Karpas-422 (cell line): ENCODE measurements around the gene EIF5B. TPM values are rescaled to one million over a fixed set of nuclear protein-coding genes. Genes with fewer than 3 reads are reported as not detected.

Source experiments
- DNase-seq: peaks from one replicate; pipeline ENCODE4 v3.0.0-alpha.2; 2015
- H2AFZ ChIP-seq: fragments of 200-600 bp; sonication (generic); 2 replicates; pipeline ENCODE4 v1.6.1; 2014; ENCODE audit warnings: antibody characterized with exemption, low read length, mixed read lengths
- H3K27ac ChIP-seq: fragments of 200-600 bp; sonication (generic); 2 replicates; pipeline ENCODE4 v1.5.1; 2014; ENCODE audit warnings: mild to moderate bottlenecking, low read length, moderate library complexity
- H3K27me3 ChIP-seq: fragments of 200-600 bp; sonication (generic); 2 replicates; pipeline ENCODE4 v1.6.1; 2014; ENCODE audit warnings: low read length, mixed read lengths
- H3K36me3 ChIP-seq: fragments of 200-600 bp; sonication (generic); 2 replicates; pipeline ENCODE4 v1.6.1; 2014; ENCODE audit warnings: low read length, mixed read lengths; ENCODE audit not compliant: insufficient read depth
- H3K4me1 ChIP-seq: fragments of 200-600 bp; sonication (generic); 2 replicates; pipeline ENCODE4 v1.6.1; 2014; ENCODE audit warnings: mild to moderate bottlenecking, low read length, mixed read lengths
- H3K4me2 ChIP-seq: fragments of 200-600 bp; sonication (generic); 2 replicates; pipeline ENCODE4 v1.6.1; 2014; ENCODE audit warnings: low read length, low read depth, mild to moderate bottlenecking; ENCODE audit not compliant: poor library complexity, severe bottlenecking
- H3K4me3 ChIP-seq: fragments of 200-600 bp; sonication (generic); 2 replicates; pipeline ENCODE4 v1.5.1; 2014; ENCODE audit warnings: mild to moderate bottlenecking, antibody characterized with exemption, low read length, mixed read lengths
- H3K79me2 ChIP-seq: fragments of 200-600 bp; sonication (generic); 2 replicates; pipeline ENCODE4 v1.6.1; 2014; ENCODE audit warnings: mild to moderate bottlenecking, low read length, mixed read lengths
- H3K9ac ChIP-seq: fragments of 200-600 bp; sonication (generic); 2 replicates; pipeline ENCODE4 v1.6.0; 2014; ENCODE audit warnings: low read length
- H3K9me2 ChIP-seq: fragments of 200-600 bp; sonication (generic), shearing (Covaris generic); replicated peaks from 2 replicates; pipeline ENCODE4 v1.6.0; 2014; ENCODE audit warnings: mild to moderate bottlenecking, low read length, moderate library complexity; ENCODE audit not compliant: insufficient read depth
- H3K9me3 ChIP-seq: fragments of 300-700, 200-600 bp; sonication (generic); 2 replicates; pipeline ENCODE4 v1.6.1; 2014; ENCODE audit warnings: low read length, mixed read lengths
- H4K20me1 ChIP-seq: fragments of 200-600 bp; sonication (generic); 2 replicates; pipeline ENCODE4 v1.6.1; 2014; ENCODE audit warnings: mild to moderate bottlenecking, antibody characterized with exemption, low read length, low read depth; ENCODE audit not compliant: insufficient read depth
- total RNA-seq: library from RNA; depleted of rRNA; stranded (reverse); fragments of >200 nt; shearing (Covaris generic); gene quantifications from 2 replicates; pipeline ENCODE4 v1.2.3, GENCODE V29; 2014; ENCODE audit warnings: low replicate concordance

Gene EIF5B
- total RNA-seq, 1 experiment from 2014 or later = 35.5 TPM

DNA sequence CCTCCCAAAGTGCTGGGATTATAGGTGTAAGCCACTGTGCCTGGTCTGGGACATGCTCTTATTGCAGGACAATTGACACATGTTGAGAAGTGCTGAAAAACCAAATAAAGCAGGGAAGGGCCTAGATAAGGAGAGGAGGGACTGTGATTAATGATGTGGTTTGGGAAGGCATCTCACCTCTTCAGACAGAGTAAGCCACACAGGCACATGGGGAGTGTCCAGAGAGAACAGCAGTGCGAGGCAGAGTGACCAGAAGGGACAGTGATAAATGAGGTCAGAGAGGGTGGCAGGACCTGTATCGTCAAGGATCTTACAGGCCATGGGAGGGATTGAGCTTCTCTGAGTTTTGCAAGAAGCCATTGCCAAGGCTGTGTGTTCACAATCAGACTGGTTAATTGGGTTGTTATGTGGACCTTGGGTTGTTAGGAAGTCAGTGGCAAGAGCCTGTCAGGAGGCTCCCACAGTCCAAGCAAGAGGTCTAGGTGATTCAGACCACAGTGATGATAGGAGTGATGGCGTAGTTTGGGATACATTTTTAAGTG lies 58.5 kb downstream of the EIF5B start:
- peaks cover under 1% of the 10 kb centered on the region; the same call in 1 of the 2 replicates for H3K79me2 ChIP-seq
- no peak overlapping the region for H3K9ac ChIP-seq
- no peak overlapping the region for H3K27ac ChIP-seq
- H3K36me3 ChIP-seq = peaks cover 80% of the 10 kb centered on the region; the same call in 1 of the 2 replicates
- no peaks in the 10 kb centered on the region for H3K9me3 ChIP-seq
- no peak overlapping the region for H2AFZ ChIP-seq
- no peak for DNase-seq
- H3K4me2 ChIP-seq = no peak overlapping the region
- no peak overlapping the region for H3K4me3 ChIP-seq
- no peaks in the 10 kb centered on the region for H3K9me2 ChIP-seq
- no peaks in the 10 kb centered on the region for H4K20me1 ChIP-seq
- no peaks in the 10 kb centered on the region for H3K4me1 ChIP-seq
- no peaks in the 10 kb centered on the region for H3K27me3 ChIP-seq

DNA sequence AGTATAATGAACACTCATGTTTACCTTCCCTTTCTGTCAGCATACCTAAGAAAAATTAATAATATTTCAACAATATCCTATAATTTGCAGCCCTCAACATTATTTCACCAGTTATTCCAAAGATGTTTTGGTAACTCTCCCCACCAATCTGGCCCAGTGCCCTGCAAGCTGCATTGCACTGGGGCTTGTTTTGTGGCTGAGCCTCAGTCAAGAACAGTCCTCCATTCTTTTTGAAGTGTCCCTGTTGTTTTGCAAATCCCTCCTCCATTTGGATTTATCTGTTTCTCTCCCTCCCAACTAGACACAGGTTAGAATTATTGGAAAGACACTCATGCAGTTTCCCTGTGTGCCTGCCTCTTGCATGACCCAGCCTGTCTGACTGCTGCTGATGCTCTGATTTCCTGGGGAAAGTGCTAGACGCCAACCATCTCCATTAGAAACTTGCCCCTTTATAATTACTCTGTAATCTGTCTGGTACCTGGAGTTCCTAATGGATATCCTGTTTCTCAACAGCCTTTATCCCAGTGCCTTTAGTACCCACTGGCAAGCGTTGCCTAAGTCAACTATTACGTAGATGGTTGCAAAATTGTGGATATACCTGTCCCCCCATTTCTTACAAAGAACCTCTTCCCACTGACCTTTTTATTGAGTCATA lies 60.2 kb downstream of the EIF5B start:
- Histone ChIP-seq H3K4me3 (no peak overlapping the region), H3K9ac (no peak overlapping the region), H3K4me2 (no peak overlapping the region), H3K27ac (no peak overlapping the region), H3K27me3 (no peaks in the 10 kb centered on the region), H3K36me3 (peaks cover 86% of the 10 kb centered on the region; the same call in 1 of the 2 replicates), H2AFZ (no peak overlapping the region), H3K4me1 (no peaks in the 10 kb centered on the region), H3K9me2 (no peaks in the 10 kb centered on the region), H3K9me3 (no peaks in the 10 kb centered on the region), H4K20me1 (no peaks in the 10 kb centered on the region), H3K79me2 (no peaks in the 10 kb centered on the region)
- no peak for DNase-seq

DNA sequence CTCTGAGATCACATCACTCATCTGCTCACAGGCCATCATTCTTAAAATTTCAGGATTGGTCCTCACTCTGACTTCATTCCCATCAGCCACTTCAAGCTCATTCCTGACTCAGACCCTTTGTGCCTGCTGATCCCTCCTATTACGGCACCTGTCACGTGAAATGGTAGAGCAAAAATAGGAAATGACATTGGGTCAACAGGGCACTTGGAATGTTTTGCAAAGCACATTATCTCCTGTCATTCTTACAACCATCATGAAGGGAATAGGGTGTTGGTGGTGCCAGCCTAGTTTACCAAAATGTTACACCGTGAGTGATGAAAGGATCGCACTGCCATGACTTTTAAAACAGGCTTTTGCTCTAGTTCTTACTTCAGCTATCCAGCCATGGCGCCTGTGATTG lies 61.1 kb downstream of the EIF5B start:
- DNase-seq = no peak
- H3K4me2 ChIP-seq = no peak overlapping the region
- peaks cover 89% of the 10 kb centered on the region for H3K36me3 ChIP-seq

DNA sequence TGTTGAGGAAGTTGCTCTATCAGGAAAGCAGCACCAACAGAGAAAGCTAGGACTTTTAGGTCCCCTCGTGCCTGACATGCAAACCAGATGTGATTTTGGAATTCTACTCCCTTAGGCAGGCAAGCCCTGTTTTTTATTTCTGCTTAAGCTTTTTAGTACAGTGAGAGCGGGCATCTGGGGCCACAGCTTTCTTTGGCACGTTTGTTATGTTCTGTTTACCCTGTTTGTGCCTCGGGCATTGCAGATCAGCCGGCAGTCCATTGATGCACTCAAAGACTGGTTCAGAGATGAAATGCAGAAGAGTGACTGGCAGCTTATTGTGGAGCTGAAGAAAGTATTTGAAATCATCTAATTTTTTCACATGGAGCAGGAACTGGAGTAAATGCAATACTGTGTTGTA lies 61.9 kb downstream of the EIF5B start:
- DNase-seq = no peak
- no peaks in the 10 kb centered on the region for H3K9me3 ChIP-seq
- H3K9me2 ChIP-seq = no peaks in the 10 kb centered on the region
- no peak overlapping the region for H3K9ac ChIP-seq
- H3K36me3 ChIP-seq = peaks cover 89% of the 10 kb centered on the region
- no peaks in the 10 kb centered on the region; the same call in 1 of the 2 replicates for H4K20me1 ChIP-seq
- no peaks in the 10 kb centered on the region for H3K79me2 ChIP-seq
- no peaks in the 10 kb centered on the region for H3K4me1 ChIP-seq
- no peak overlapping the region for H3K27ac ChIP-seq
- no peak overlapping the region for H3K4me2 ChIP-seq
- H2AFZ ChIP-seq = no peak overlapping the region
- H3K27me3 ChIP-seq = no peaks in the 10 kb centered on the region
- no peak overlapping the region for H3K4me3 ChIP-seq

More for the DNA sequence above, 61.1 kb downstream of the EIF5B start:
- H3K4me3 ChIP-seq = no peak overlapping the region
- H3K9ac ChIP-seq = no peak overlapping the region
- no peaks in the 10 kb centered on the region for H3K4me1 ChIP-seq
- no peaks in the 10 kb centered on the region for H3K9me2 ChIP-seq
- no peaks in the 10 kb centered on the region for H3K9me3 ChIP-seq
- no peak overlapping the region for H3K27ac ChIP-seq
- H2AFZ ChIP-seq = no peak overlapping the region
- H3K27me3 ChIP-seq = no peaks in the 10 kb centered on the region
- H3K79me2 ChIP-seq = no peaks in the 10 kb centered on the region
- H4K20me1 ChIP-seq = no peaks in the 10 kb centered on the region; the same call in 1 of the 2 replicates

DNA sequence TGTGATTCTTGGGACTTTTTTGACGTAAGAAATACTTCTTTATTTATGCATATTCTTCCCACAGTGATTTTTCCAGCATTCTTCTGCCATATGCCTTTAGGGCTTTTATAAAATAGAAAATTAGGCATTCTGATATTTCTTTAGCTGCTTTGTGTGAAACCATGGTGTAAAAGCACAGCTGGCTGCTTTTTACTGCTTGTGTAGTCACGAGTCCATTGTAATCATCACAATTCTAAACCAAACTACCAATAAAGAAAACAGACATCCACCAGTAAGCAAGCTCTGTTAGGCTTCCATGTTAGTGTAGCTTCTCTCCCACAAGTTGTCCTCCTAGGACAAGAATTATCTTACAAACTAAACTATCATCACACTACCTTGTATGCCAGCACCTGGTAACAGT lies 62.6 kb downstream of the EIF5B start:
- Histone ChIP-seq H3K36me3 (peaks cover 89% of the 10 kb centered on the region), H3K9ac (no peak overlapping the region), H2AFZ (no peak overlapping the region), H3K9me3 (no peaks in the 10 kb centered on the region), H3K4me3 (no peak overlapping the region), H3K4me2 (no peak overlapping the region), H3K27ac (no peak overlapping the region), H3K4me1 (peaks cover 5% of the 10 kb centered on the region), H3K9me2 (no peaks in the 10 kb centered on the region), H3K79me2 (peaks cover 5% of the 10 kb centered on the region), H4K20me1 (no peaks in the 10 kb centered on the region; the same call in 1 of the 2 replicates), H3K27me3 (no peaks in the 10 kb centered on the region)
- no peak for DNase-seq

DNA sequence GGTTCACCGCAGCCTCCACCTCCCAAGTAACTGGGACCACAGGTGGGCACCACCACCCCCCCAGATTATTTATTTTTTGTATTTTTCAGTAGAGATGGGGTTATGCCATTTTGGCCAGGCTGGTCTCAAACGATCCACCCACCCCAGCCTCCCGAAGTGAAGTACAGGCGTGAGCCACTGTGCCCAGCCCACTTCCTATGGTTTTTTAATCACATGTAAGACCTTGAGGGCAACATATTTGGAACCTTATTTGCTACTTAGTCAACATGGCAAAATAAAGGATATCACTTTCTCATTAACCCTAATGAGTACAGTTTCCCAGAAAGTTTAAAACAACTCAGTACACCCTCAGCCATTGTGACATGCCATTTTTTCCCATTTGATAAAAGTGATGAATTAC lies 64.7 kb downstream of the EIF5B start:
- Histone ChIP-seq H3K79me2 (peaks cover 10% of the 10 kb centered on the region), H3K4me3 (no peak overlapping the region)

DNA sequence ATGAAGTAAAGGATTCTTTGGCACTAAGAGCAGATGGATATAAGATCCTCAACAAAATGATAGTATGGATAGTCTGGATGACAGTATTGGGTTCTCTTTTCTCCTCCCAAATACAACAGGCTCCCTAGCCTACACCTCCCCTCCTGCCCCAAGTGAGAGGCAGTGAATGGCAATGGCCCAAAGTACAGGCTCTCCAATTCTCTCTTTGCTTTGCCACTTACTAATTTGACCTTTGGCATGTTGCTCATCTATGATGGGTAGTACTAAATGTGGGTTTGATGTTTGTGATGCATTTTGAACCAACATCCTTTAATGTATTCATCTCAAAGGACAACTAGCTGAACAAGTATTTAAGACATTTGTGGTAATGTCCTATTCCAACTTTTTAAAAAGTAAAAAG lies 65.9 kb downstream of the EIF5B start:
- no peaks in the 10 kb centered on the region for H3K27me3 ChIP-seq
- H3K4me2 ChIP-seq = no peak overlapping the region
- no peak for DNase-seq
- no peaks in the 10 kb centered on the region for H3K9me2 ChIP-seq
- H3K79me2 ChIP-seq = peaks cover 10% of the 10 kb centered on the region
- H3K4me3 ChIP-seq = no peak overlapping the region
- H3K36me3 ChIP-seq = peaks cover 87% of the 10 kb centered on the region
- H3K9me3 ChIP-seq = no peaks in the 10 kb centered on the region
- H2AFZ ChIP-seq = no peak overlapping the region
- H3K9ac ChIP-seq = no peak overlapping the region
- H3K27ac ChIP-seq = no peak overlapping the region
- peaks cover 17% of the 10 kb centered on the region for H3K4me1 ChIP-seq
- no peaks in the 10 kb centered on the region; the same call in 1 of the 2 replicates for H4K20me1 ChIP-seq

More for the DNA sequence above, 64.7 kb downstream of the EIF5B start:
- H4K20me1 ChIP-seq = no peaks in the 10 kb centered on the region; the same call in 1 of the 2 replicates
- peaks cover 17% of the 10 kb centered on the region for H3K4me1 ChIP-seq
- no peaks in the 10 kb centered on the region for H3K9me2 ChIP-seq
- no peaks in the 10 kb centered on the region for H3K27me3 ChIP-seq
- H3K36me3 ChIP-seq = peaks cover 90% of the 10 kb centered on the region
- H3K9ac ChIP-seq = no peak overlapping the region
- no peak overlapping the region for H3K27ac ChIP-seq
- H3K9me3 ChIP-seq = no peaks in the 10 kb centered on the region
- no peak overlapping the region for H2AFZ ChIP-seq
- no peak for DNase-seq
- no peak overlapping the region for H3K4me2 ChIP-seq

DNA sequence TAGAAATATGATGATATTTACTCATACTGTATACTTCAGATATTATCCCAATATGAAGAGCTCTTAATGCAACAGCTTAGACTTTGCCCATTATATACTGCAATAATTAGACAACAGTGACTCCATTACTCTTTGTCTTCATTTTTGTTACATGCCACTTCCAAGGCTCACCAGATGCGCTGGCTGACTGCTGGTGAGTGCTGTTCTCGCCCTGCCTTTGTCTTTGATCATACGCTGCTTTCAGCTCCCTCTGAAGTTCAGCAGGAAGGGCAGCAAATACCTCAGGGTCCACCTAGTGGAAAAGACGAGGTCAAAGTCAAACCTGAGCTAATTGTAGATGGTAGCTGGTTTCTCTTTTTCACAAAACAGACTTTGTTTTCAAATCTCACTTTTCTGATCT lies 66.3 kb downstream of the EIF5B start:
- H3K4me1 ChIP-seq = peaks cover 17% of the 10 kb centered on the region
- no peak for DNase-seq

More for the DNA sequence above, 66.3 kb downstream of the EIF5B start:
- peaks cover 84% of the 10 kb centered on the region for H3K36me3 ChIP-seq
- no peak overlapping the region for H3K9ac ChIP-seq
- no peaks in the 10 kb centered on the region for H3K27me3 ChIP-seq
- H3K27ac ChIP-seq = no peak overlapping the region
- no peaks in the 10 kb centered on the region for H3K9me2 ChIP-seq
- no peaks in the 10 kb centered on the region; the same call in 1 of the 2 replicates for H4K20me1 ChIP-seq
- H3K79me2 ChIP-seq = peaks cover 10% of the 10 kb centered on the region
- no peak overlapping the region for H3K4me3 ChIP-seq
- no peak overlapping the region for H2AFZ ChIP-seq
- H3K4me2 ChIP-seq = no peak overlapping the region
- H3K9me3 ChIP-seq = no peaks in the 10 kb centered on the region
